Right lobe of liver (tissue), 4 donors: Measurements from ENCODE around the gene TTC9B.

Source experiments
- POLR2A ChIP-seq: fragments of 450-650 bp; IDR thresholded peaks from one replicate; pipeline ENCODE4 v1.6.1; 2017; ENCODE audit warnings: antibody characterized with exemption, mild to moderate bottlenecking
- TF ChIP-seq, protein P1 (sequence below), 4 donors: fragments of 200-600 bp in 3 of 4; fragments of 450-650 bp in 1 of 4; IDR thresholded peaks; one replicate each; pipeline versions ENCODE4 v1.5.1 to v1.8.0; 2016 to 2022; ENCODE audit warnings: antibody characterized with exemption in 4 of 4, mild to moderate bottlenecking in 2 of 4
- donor health status: DM: no; HTN: no; CAD: no.
- donor health status: DM: no; HTN: no; CAD: no.
- donor health status: DM: no; HTN: yes; CAD: no.

DNA sequence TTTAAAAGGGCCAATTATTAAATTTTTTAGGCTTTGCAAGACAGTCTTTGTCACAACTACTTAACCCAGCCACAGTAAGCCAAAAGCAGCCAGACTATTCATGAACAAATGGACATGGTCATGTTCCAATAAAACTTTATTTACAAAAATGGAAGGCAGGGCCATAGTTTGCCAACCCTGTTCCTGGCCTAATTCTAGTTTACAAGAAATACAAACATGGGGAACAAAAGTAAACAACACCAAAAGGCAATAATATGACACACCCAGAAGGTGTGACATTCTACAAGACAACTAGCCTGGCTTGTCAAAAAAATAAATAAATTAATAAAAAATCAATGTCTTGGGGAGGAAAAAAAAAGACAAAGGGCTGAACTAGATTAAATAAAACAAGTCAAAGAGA, 33.1 kb upstream of the TTC9B start:
- TF ChIP-seq, protein P1, sequence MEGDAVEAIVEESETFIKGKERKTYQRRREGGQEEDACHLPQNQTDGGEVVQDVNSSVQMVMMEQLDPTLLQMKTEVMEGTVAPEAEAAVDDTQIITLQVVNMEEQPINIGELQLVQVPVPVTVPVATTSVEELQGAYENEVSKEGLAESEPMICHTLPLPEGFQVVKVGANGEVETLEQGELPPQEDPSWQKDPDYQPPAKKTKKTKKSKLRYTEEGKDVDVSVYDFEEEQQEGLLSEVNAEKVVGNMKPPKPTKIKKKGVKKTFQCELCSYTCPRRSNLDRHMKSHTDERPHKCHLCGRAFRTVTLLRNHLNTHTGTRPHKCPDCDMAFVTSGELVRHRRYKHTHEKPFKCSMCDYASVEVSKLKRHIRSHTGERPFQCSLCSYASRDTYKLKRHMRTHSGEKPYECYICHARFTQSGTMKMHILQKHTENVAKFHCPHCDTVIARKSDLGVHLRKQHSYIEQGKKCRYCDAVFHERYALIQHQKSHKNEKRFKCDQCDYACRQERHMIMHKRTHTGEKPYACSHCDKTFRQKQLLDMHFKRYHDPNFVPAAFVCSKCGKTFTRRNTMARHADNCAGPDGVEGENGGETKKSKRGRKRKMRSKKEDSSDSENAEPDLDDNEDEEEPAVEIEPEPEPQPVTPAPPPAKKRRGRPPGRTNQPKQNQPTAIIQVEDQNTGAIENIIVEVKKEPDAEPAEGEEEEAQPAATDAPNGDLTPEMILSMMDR (IDR thresholded peaks at IDR 0.05), result no peak
- TF ChIP-seq POLR2A, result no peak
